ENCODE results near the gene DCAF10.
A peak's percentile ranks its signal among the peaks of the same experiment; 100 is the strongest.
"Not testable (repeated sequence)": the region's sequence is repeated elsewhere in the genome, so short reads cannot be mapped to it uniquely, and the experiment has no call there.

Gene DCAF10

GRCh38 chr9:37818849-37819248, 18.3 kb downstream of the DCAF10 start:
- no peaks in the 10 kb centered on the region for H3K27me3 Mint-ChIP-seq
- H3K27ac Mint-ChIP-seq = no peak overlapping the region
- H3K9me3 Mint-ChIP-seq = no peaks in the 10 kb centered on the region
- H3K4me1 Mint-ChIP-seq = no peaks in the 10 kb centered on the region
- H3K4me3 Mint-ChIP-seq = no peak overlapping the region
- DNase-seq (no peak), ATAC-seq (no peak)

GRCh38 chr9:37820142-37820541, 19.5 kb downstream of the DCAF10 start:
- H3K27me3 Mint-ChIP-seq = no peaks in the 10 kb centered on the region
- no peak overlapping the region for H3K27ac Mint-ChIP-seq
- H3K4me1 Mint-ChIP-seq = no peaks in the 10 kb centered on the region
- ATAC-seq (no peak), DNase-seq (no peak)
- no peak overlapping the region for H3K4me3 Mint-ChIP-seq
- H3K9me3 Mint-ChIP-seq = no peaks in the 10 kb centered on the region

GRCh38 chr9:37825174-37825573, 24.6 kb downstream of the DCAF10 start:
- not testable (repeated sequence) for H3K27me3 Mint-ChIP-seq, DNase-seq, H3K4me3 Mint-ChIP-seq, H3K9me3 Mint-ChIP-seq, ATAC-seq, H3K27ac Mint-ChIP-seq, H3K4me1 Mint-ChIP-seq

- ATAC-seq (no peak), DNase-seq (no peak)
- no peaks in the 10 kb centered on the region for H3K4me1 Mint-ChIP-seq
- no peak overlapping the region for H3K4me3 Mint-ChIP-seq
- H3K27me3 Mint-ChIP-seq = no peaks in the 10 kb centered on the region
- no peak overlapping the region for H3K27ac Mint-ChIP-seq
- H3K9me3 Mint-ChIP-seq = no peaks in the 10 kb centered on the region
Measured at GRCh38 chr9:37827483-37828165, 27.0 kb downstream of the DCAF10 start.

- H3K27ac Mint-ChIP-seq = no peak overlapping the region
- no peak for ATAC-seq
Measured at GRCh38 chr9:37835821-37836220, 35.2 kb downstream of the DCAF10 start.

GRCh38 chr9:37836386-37836785, 35.8 kb downstream of the DCAF10 start:
- Mint-ChIP-seq H3K27me3 (no peaks in the 10 kb centered on the region), H3K4me1 (peaks cover 10% of the 10 kb centered on the region), H3K9me3 (no peaks in the 10 kb centered on the region), H3K4me3 (no peak overlapping the region), H3K27ac (peak overlapping the region in 1 of 2 donors; percentile 69)
- DNase-seq = no peak
- peak; percentile 85 for ATAC-seq

More at GRCh38 chr9:37835821-37836220, 35.2 kb downstream of the DCAF10 start:
- no peaks in the 10 kb centered on the region for H3K9me3 Mint-ChIP-seq
- no peak for DNase-seq
- no peaks in the 10 kb centered on the region for H3K27me3 Mint-ChIP-seq
- H3K4me3 Mint-ChIP-seq = no peak overlapping the region
- H3K4me1 Mint-ChIP-seq = peaks cover 10% of the 10 kb centered on the region

- peaks cover 10% of the 10 kb centered on the region for H3K4me1 Mint-ChIP-seq
- ATAC-seq = no peak
- DNase-seq = no peak
- H3K27me3 Mint-ChIP-seq = no peaks in the 10 kb centered on the region
- H3K9me3 Mint-ChIP-seq = no peaks in the 10 kb centered on the region
- no peak overlapping the region for H3K4me3 Mint-ChIP-seq
- no peak overlapping the region for H3K27ac Mint-ChIP-seq
Measured at GRCh38 chr9:37839496-37840461, 39.2 kb downstream of the DCAF10 start.

GRCh38 chr9:37840560-37841194, 40.1 kb downstream of the DCAF10 start:
- DNase-seq (no peak), ATAC-seq (no peak)
- no peaks in the 10 kb centered on the region for H3K27me3 Mint-ChIP-seq
- H3K4me3 Mint-ChIP-seq = no peak overlapping the region
- no peak overlapping the region for H3K27ac Mint-ChIP-seq
- no peaks in the 10 kb centered on the region for H3K9me3 Mint-ChIP-seq
- peaks cover 14% of the 10 kb centered on the region for H3K4me1 Mint-ChIP-seq

GRCh38 chr9:37852222-37852621, 51.6 kb downstream of the DCAF10 start:
- ATAC-seq = no peak
- Mint-ChIP-seq H3K4me1 (no peaks in the 10 kb centered on the region), H3K4me3 (no peak overlapping the region), H3K9me3 (no peaks in the 10 kb centered on the region), H3K27me3 (no peaks in the 10 kb centered on the region), H3K27ac (no peak overlapping the region)
- no peak for DNase-seq

- no peaks in the 10 kb centered on the region for H3K27me3 Mint-ChIP-seq
- ATAC-seq (no peak), DNase-seq (no peak)
- no peaks in the 10 kb centered on the region for H3K9me3 Mint-ChIP-seq
- H3K4me3 Mint-ChIP-seq = no peak overlapping the region
- H3K4me1 Mint-ChIP-seq = no peaks in the 10 kb centered on the region
- no peak overlapping the region for H3K27ac Mint-ChIP-seq
Measured at GRCh38 chr9:37856551-37856950, 56.0 kb downstream of the DCAF10 start.

- H3K27ac Mint-ChIP-seq = no peak overlapping the region
- no peaks in the 10 kb centered on the region for H3K27me3 Mint-ChIP-seq
- DNase-seq (no peak), ATAC-seq (no peak)
- H3K4me1 Mint-ChIP-seq = no peaks in the 10 kb centered on the region
- no peaks in the 10 kb centered on the region for H3K9me3 Mint-ChIP-seq
- no peak overlapping the region for H3K4me3 Mint-ChIP-seq
Measured at GRCh38 chr9:37859043-37859442, 58.4 kb downstream of the DCAF10 start.

GRCh38 chr9:37862530-37862929, 61.9 kb downstream of the DCAF10 start:
- no peak for ATAC-seq
- H3K27ac Mint-ChIP-seq = no peak overlapping the region
- H3K9me3 Mint-ChIP-seq = no peaks in the 10 kb centered on the region
- H3K4me1 Mint-ChIP-seq = no peaks in the 10 kb centered on the region
- no peak overlapping the region for H3K4me3 Mint-ChIP-seq
- DNase-seq = no peak
- no peaks in the 10 kb centered on the region for H3K27me3 Mint-ChIP-seq

GRCh38 chr9:37870081-37870798, 69.6 kb downstream of the DCAF10 start:
- Mint-ChIP-seq H3K4me3 (no peak overlapping the region), H3K27me3 (no peaks in the 10 kb centered on the region), H3K9me3 (no peaks in the 10 kb centered on the region), H3K27ac (no peak overlapping the region), H3K4me1 (no peaks in the 10 kb centered on the region)
- ATAC-seq (no peak), DNase-seq (no peak)

GRCh38 chr9:37870799-37871176, 70.2 kb downstream of the DCAF10 start:
- no peaks in the 10 kb centered on the region for H3K27me3 Mint-ChIP-seq
- H3K4me3 Mint-ChIP-seq = no peak overlapping the region
- no peak for DNase-seq
- H3K4me1 Mint-ChIP-seq = no peaks in the 10 kb centered on the region
- H3K27ac Mint-ChIP-seq = no peak overlapping the region
- ATAC-seq = no peak
- no peaks in the 10 kb centered on the region for H3K9me3 Mint-ChIP-seq

GRCh38 chr9:37873955-37874354, 73.4 kb downstream of the DCAF10 start:
- Mint-ChIP-seq H3K4me1 (no peaks in the 10 kb centered on the region), H3K27me3 (no peaks in the 10 kb centered on the region), H3K4me3 (no peak overlapping the region), H3K9me3 (no peaks in the 10 kb centered on the region), H3K27ac (no peak overlapping the region)
- DNase-seq = no peak
- ATAC-seq = no peak
